ENCODE measurements around the gene EN1. TPM values are rescaled to one million over a fixed set of nuclear protein-coding genes. Genes with fewer than 3 reads are reported as not detected.
A peak's percentile ranks its signal among the peaks of the same experiment; 100 is the strongest.

Gene EN1
- total and polyA plus RNA-seq, 2 of the 13 experiments (the other 11 are each of a cell fraction or from before 2014, with no cell fraction given) = not detected

DNA sequence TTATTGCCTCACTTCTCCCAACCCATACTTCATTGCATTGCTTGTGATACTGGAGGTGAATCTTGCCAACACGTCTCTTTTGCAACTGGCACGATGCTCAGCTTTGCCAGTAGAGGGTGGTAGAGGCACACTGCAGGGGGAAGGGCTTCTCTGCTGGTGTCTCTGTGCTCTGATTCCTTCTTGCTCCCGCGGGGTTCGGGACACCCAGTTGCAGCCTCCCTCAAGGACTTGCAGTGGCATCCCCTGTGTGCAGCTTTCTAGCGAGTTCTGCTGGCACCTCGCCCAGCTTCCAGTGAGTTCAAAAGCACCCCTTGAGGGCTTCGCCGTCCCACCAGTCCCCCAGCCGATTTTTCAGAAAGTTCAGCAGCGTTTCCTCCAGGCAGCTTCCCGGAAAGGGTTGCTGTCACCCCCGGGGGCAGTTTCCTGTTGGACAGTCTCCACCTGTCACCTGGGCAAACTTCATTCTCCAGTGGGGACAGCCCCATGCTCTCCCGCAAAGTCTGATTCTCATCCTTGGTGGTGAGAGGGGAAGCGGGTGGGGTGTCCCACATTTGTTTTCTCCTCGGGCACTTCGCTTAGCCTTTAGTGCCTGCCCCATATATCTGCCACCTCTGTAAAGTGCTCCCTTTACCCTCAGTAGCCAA lies 35.4 kb upstream of the EN1 start:
- Histone ChIP-seq H3K27me3 (ENCODE audit: control insufficient read depth in 1 of 2, insufficient read depth in 2 of 2, low read length in 2 of 2) (no peaks in the 10 kb centered on the region), H3K4me2 (ENCODE audit: low read depth, low read length) (peak overlapping the region; percentile 74), H3K4me1 (ENCODE audit: insufficient read depth, low read length) (0 out of 2 replicates have a peak, but pooled peaks cover 4% of the 10 kb centered on the region), H3K4me3 (replicated peaks in 1 of 3; ENCODE audit: insufficient read depth in 1 of 3, low read depth in 2 of 3, low read length in 3 of 3) (peak overlapping the region in 2 of 3 experiments; percentile 17 to 53; a peak in 1 of 6 replicates), H3K27ac (ENCODE audit: extremely low read length, insufficient read depth, low read length) (no peak overlapping the region), H3K79me2 (ENCODE audit: insufficient read depth, low read length) (no peaks in the 10 kb centered on the region), H3K36me3 (replicated peaks in 1 of 2; ENCODE audit: control insufficient read depth in 1 of 2, insufficient read depth in 2 of 2, low read length in 2 of 2) (no peaks in the 10 kb centered on the region), H3K9me3 (ENCODE audit: low read length) (no peaks in the 10 kb centered on the region), H3K9ac (ENCODE audit: insufficient read depth, low read depth, low read length) (no peak overlapping the region), H2AFZ (ENCODE audit: low read length) (no peak overlapping the region), H4K20me1 (ENCODE audit: insufficient read depth, low read length) (no peaks in the 10 kb centered on the region)
- intact Hi-C loops (cut with micrococcal nuclease; ENCODE audit: unreplicated experiment) (loop anchor here (1.0 kb wide), 1 partner anchor 125 kb away; no protein-coding TSS in a partner anchor), in situ Hi-C loops (cut with HindIII; ENCODE audit: extremely low pct_ligation_motif_present, low pct_unique_long_range_greater_than_20kb) (loop anchor here (5.0 to 10.0 kb wide), 2 partner anchors 294 to 432 kb away; no protein-coding TSS in a partner anchor)
- 23% methylated on average over 17 of the region's 17 CpGs for WGBS (ENCODE audit: low lambda C conversion rate)
- POLR2A ChIA-PET = no interaction called here
- ATAC-seq (peak; percentile 90), FAIRE-seq (peak; percentile 72), DNase-seq (ENCODE audit: low spot score) (peak; percentile 59)
- BruUV-seq (replicated peaks) = no TSS peak
- CTCF ChIA-PET (ENCODE audit: low intra/inter-chr PET ratio, low total read pairs) = interaction anchor here (0.7 to 2.6 kb wide), 3 partner anchors 244 to 382 kb away, joined by 3 to 14 read pairs (median 7); no protein-coding TSS in a partner anchor
- TF ChIP-seq ZNF281 (CRISPR knock-in tag; IDR thresholded peaks at IDR 0.05; ENCODE audit: borderline replicate concordance) (peak; percentile 23; the same call in 1 of the 2 replicates), PATZ1 (CRISPR knock-in tag; IDR thresholded peaks at IDR 0.05) (no peak), ZNF143 (CRISPR knock-in tag; IDR thresholded peaks at IDR 0.05) (no peak), ELF3 (CRISPR knock-in tag; IDR thresholded peaks at IDR 0.05) (0 out of 2 replicates have a peak, but pooled peaks have one; percentile 45), ZFX (CRISPR knock-in tag; IDR thresholded peaks at IDR 0.05; ENCODE audit: low read depth) (no peak), ZNF768 (CRISPR knock-in tag; IDR thresholded peaks at IDR 0.05) (peak; percentile 90), ZBTB20 (CRISPR knock-in tag; IDR thresholded peaks at IDR 0.05; ENCODE audit: borderline replicate concordance, low read depth) (no peak), HMGXB4 (CRISPR knock-in tag; IDR thresholded peaks at IDR 0.05; ENCODE audit: borderline replicate concordance in 1 of 2, low read depth in 1 of 2) (peak in 1 of 2 experiments; percentile 75; a peak in 1 of 4 replicates), SOX5 (CRISPR knock-in tag; IDR thresholded peaks at IDR 0.05; ENCODE audit: borderline replicate concordance) (no peak), HNRNPUL1 (IDR thresholded peaks at IDR 0.05; ENCODE audit: low read depth, low read length) (no peak), ETV6 (CRISPR knock-in tag; conservative IDR thresholded peaks at IDR 0.05) (0 out of 2 replicates have a peak, but pooled peaks have one; percentile 49), ZNF574 (CRISPR knock-in tag; IDR thresholded peaks at IDR 0.05) (peak; percentile 72)
